SK-N-SH treated with all-trans-retinoic acid at 6 μM for 48 hours (cell line): ENCODE data around the gene ENAH.

Source experiments
- ATAC-seq: fragments of 200-7000 bp; cut with Tn5 transposase; 3 replicates; pipeline ENCODE4 v1.9.1; 2020; ENCODE audit warnings: mild to moderate bottlenecking, moderate library complexity
- ARNTL ChIP-seq: fragments of 450-650 bp; formaldehyde crosslinking; IDR thresholded peaks from 2 replicates; pipeline ENCODE4 v1.5.0; 2020; ENCODE audit warnings: low read depth, mild to moderate bottlenecking, moderate library complexity, borderline replicate concordance
- BACH2 ChIP-seq: fragments of 250-450 bp; sonication (Bioruptor Pico); IDR thresholded peaks from 2 replicates; pipeline ENCODE4 v1.9.0; 2021; ENCODE audit warnings: mild to moderate bottlenecking, borderline replicate concordance
- CSDC2 ChIP-seq: fragments of 250-450 bp; sonication (Bioruptor Pico); IDR thresholded peaks from 2 replicates; pipeline ENCODE4 v1.5.0; 2020; ENCODE audit warnings: mild to moderate bottlenecking, moderate library complexity
- ESRRG ChIP-seq: fragments of 250-450 bp; sonication (Bioruptor Pico); IDR thresholded peaks from 2 replicates; pipeline ENCODE4 v1.6.1; 2021; ENCODE audit warnings: mild to moderate bottlenecking
- GLIS3 ChIP-seq: fragments of 250-450 bp; sonication (Bioruptor Pico); IDR thresholded peaks from 2 replicates; pipeline ENCODE4 v1.5.0; 2020; ENCODE audit warnings: mild to moderate bottlenecking, moderate library complexity
- ISL1 ChIP-seq: fragments of 250-450 bp; sonication (Bioruptor Pico); IDR thresholded peaks from 2 replicates; pipeline ENCODE4 v2.1.2; 2022; ENCODE audit warnings: mild to moderate bottlenecking, moderate library complexity
- PPARA ChIP-seq: fragments of 250-450 bp; sonication (Bioruptor Pico); IDR thresholded peaks from 2 replicates; pipeline ENCODE4 v1.5.0; 2020; ENCODE audit warnings: mild to moderate bottlenecking, borderline replicate concordance
- RARB ChIP-seq: fragments of 250-450 bp; sonication (Bioruptor Pico); IDR thresholded peaks from 2 replicates; pipeline ENCODE4 v1.8.0; 2021; ENCODE audit warnings: mild to moderate bottlenecking, moderate library complexity
- SNAI2 ChIP-seq: fragments of 250-450 bp; sonication (Bioruptor Pico); IDR thresholded peaks from 2 replicates; pipeline ENCODE4 v1.5.0; 2020; ENCODE audit warnings: mild to moderate bottlenecking, moderate library complexity
- TCF4 ChIP-seq: fragments of 250-450 bp; sonication (Bioruptor Pico); IDR thresholded peaks from 2 replicates; pipeline ENCODE4 v1.8.0; 2021; ENCODE audit warnings: mild to moderate bottlenecking, moderate library complexity, borderline replicate concordance
- TOX ChIP-seq: fragments of 250-450 bp; sonication (Bioruptor Pico); IDR thresholded peaks from 2 replicates; pipeline ENCODE4 v1.8.0; 2021; ENCODE audit warnings: mild to moderate bottlenecking, moderate library complexity, borderline replicate concordance
- ZC3H10 ChIP-seq: fragments of 250-450 bp; sonication (Bioruptor Pico); IDR thresholded peaks from 2 replicates; pipeline ENCODE4 v1.5.1; 2021; ENCODE audit warnings: mild to moderate bottlenecking, moderate library complexity
- ZFP3 ChIP-seq: fragments of 250-450 bp; sonication (Bioruptor Pico); IDR thresholded peaks from 2 replicates; pipeline ENCODE4 v1.5.0; 2020; ENCODE audit warnings: mild to moderate bottlenecking, moderate library complexity
- ZFP30 ChIP-seq: fragments of 450-650 bp; formaldehyde crosslinking; IDR thresholded peaks from 2 replicates; pipeline ENCODE4 v1.5.0; 2022; ENCODE audit warnings: mild to moderate bottlenecking, moderate library complexity
- ZNF565 ChIP-seq: fragments of 450-650 bp; formaldehyde crosslinking; conservative IDR thresholded peaks from 2 replicates; pipeline ENCODE4 v1.5.0; 2020; ENCODE audit warnings: low read depth, mild to moderate bottlenecking, moderate library complexity
- ZNF70 ChIP-seq: fragments of 450-650 bp; formaldehyde crosslinking; IDR thresholded peaks from 2 replicates; pipeline ENCODE4 v1.5.0; 2020; ENCODE audit warnings: mild to moderate bottlenecking, moderate library complexity
- ZNF8 ChIP-seq: fragments of 450-650 bp; formaldehyde crosslinking; IDR thresholded peaks from 2 replicates; pipeline ENCODE4 v1.5.0; 2020; ENCODE audit warnings: mild to moderate bottlenecking, moderate library complexity
- TF ChIP-seq, protein P1 (sequence below): fragments of 250-450 bp; sonication (Bioruptor Pico); IDR thresholded peaks from 2 replicates; pipeline ENCODE4 v1.8.0; 2021; ENCODE audit warnings: low read depth, mild to moderate bottlenecking, moderate library complexity, borderline replicate concordance
- TF ChIP-seq, protein P2 (sequence below): fragments of 250-450 bp; sonication (Bioruptor Pico); IDR thresholded peaks from 2 replicates; pipeline ENCODE4 v1.8.0; 2020; ENCODE audit warnings: mild to moderate bottlenecking, moderate library complexity, borderline replicate concordance
- TF ChIP-seq, protein P3 (sequence below): fragments of 250-450 bp; sonication (Bioruptor Pico); IDR thresholded peaks from 2 replicates; pipeline ENCODE4 v1.5.1; 2020; ENCODE audit warnings: low read depth, mild to moderate bottlenecking, moderate library complexity

ENAH gene

DNA sequence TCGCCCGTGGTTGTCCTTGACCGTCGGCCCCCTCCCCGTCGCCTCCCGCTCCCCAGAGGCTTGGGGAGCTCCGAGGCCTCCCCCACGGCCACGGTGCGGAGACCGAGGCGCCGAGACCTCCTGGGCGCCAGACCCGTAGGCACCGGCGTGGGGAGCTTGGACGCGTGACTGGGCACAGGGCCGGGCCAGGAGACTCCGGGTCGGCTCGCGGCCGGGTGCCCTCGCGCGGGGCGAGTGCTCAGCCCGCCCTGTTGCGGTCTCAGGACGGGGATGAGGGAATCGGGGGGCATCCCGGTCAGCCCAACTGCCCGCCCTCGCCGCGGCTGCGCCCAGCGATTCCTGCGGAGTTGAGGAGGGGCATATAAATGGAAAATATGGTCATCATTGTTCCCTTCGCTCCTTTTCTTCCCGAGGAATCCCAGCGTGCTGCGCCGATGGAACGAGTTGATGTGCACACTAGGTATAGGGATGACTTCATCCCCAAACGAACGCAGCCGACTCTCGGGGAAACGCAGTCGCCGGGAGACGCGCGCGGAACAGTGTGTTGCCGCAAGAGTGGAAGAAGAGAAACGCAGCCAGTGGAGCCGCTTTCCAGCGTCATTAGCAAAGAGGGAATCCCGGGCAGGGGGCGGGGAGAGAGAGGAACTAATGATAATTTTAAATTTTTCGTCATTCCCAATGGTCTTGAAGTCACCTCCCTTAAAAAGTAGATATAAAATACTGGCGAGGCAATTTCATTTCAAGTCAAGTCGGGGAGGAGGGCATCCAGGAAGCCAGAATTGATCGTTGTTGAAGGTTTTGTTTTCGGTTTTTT, 747 bp upstream of the ENAH start:
- ATAC-seq = peak; percentile 36
- TF ChIP-seq ARNTL (no peak), PPARA (no peak), ZFP30 (CRISPR knock-in tag) (no peak), GLIS3 (no peak), CSDC2 (CRISPR knock-in tag) (no peak), TCF4 (CRISPR knock-in tag) (no peak), ZFP3 (CRISPR knock-in tag) (no peak), ESRRG (CRISPR knock-in tag) (no peak), ZNF70 (CRISPR knock-in tag) (no peak), BACH2 (no peak), ZNF565 (CRISPR knock-in tag) (no peak), TOX (CRISPR knock-in tag) (no peak), RARB (CRISPR knock-in tag) (no peak; the same call in 1 of the 2 replicates)
- TF ChIP-seq, protein P1, sequence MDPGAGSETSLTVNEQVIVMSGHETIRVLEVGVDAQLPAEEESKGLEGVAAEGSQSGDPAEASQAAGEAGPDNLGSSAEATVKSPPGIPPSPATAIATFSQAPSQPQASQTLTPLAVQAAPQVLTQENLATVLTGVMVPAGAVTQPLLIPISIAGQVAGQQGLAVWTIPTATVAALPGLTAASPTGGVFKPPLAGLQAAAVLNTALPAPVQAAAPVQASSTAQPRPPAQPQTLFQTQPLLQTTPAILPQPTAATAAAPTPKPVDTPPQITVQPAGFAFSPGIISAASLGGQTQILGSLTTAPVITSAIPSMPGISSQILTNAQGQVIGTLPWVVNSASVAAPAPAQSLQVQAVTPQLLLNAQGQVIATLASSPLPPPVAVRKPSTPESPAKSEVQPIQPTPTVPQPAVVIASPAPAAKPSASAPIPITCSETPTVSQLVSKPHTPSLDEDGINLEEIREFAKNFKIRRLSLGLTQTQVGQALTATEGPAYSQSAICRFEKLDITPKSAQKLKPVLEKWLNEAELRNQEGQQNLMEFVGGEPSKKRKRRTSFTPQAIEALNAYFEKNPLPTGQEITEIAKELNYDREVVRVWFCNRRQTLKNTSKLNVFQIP (CRISPR knock-in tag) = no peak
- TF ChIP-seq, protein P2, sequence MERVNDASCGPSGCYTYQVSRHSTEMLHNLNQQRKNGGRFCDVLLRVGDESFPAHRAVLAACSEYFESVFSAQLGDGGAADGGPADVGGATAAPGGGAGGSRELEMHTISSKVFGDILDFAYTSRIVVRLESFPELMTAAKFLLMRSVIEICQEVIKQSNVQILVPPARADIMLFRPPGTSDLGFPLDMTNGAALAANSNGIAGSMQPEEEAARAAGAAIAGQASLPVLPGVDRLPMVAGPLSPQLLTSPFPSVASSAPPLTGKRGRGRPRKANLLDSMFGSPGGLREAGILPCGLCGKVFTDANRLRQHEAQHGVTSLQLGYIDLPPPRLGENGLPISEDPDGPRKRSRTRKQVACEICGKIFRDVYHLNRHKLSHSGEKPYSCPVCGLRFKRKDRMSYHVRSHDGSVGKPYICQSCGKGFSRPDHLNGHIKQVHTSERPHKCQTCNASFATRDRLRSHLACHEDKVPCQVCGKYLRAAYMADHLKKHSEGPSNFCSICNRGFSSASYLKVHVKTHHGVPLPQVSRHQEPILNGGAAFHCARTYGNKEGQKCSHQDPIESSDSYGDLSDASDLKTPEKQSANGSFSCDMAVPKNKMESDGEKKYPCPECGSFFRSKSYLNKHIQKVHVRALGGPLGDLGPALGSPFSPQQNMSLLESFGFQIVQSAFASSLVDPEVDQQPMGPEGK (CRISPR knock-in tag) = no peak
- TF ChIP-seq, protein P3, sequence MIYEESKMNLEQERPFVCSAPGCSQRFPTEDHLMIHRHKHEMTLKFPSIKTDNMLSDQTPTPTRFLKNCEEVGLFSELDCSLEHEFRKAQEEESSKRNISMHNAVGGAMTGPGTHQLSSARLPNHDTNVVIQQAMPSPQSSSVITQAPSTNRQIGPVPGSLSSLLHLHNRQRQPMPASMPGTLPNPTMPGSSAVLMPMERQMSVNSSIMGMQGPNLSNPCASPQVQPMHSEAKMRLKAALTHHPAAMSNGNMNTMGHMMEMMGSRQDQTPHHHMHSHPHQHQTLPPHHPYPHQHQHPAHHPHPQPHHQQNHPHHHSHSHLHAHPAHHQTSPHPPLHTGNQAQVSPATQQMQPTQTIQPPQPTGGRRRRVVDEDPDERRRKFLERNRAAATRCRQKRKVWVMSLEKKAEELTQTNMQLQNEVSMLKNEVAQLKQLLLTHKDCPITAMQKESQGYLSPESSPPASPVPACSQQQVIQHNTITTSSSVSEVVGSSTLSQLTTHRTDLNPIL = no peak

DNA sequence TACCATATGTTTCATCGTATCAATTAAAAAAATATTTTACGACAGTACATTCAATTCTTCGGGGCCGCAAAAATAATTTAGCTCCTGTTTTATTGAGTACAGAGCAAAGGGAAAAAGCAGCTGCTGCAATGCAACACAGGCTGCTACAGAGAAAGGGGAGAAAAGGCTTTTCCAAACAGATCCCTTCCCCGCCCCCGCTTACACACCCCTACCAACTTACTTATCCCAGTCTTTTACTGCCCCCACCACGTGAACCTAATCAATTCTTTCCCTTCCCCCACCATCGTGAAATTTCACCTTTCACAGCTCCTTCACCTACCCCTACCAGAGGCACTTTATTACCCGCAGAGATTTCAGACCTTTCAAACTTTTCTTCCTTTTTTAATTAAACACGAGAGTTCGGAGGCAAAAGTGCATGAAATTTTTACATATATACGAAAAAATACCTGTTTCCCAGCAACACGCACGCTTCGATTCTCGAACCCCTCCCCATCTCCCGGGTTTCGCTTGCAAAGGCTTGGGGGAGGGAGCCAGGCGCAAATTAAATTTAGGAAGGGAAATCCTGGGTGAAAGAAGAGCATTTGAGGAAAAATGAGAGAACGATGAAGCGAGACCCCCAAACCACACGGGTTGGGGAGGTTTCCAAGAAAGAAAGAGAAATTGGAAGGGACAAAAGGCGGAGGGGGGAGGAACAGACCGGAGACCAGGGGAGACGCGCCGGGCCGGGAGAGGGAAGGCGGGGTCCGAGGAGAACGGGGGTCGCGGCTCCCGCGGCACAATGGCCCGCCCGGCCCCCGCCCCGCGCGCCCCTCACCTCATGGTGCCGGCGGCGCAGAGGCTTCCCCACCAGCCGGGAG, 823 bp downstream of the ENAH start:
- no peak for ATAC-seq
- TF ChIP-seq ZNF70 (CRISPR knock-in tag) (no peak), ZNF8 (0 out of 2 replicates have a peak, but pooled peaks have one; percentile 27)

DNA sequence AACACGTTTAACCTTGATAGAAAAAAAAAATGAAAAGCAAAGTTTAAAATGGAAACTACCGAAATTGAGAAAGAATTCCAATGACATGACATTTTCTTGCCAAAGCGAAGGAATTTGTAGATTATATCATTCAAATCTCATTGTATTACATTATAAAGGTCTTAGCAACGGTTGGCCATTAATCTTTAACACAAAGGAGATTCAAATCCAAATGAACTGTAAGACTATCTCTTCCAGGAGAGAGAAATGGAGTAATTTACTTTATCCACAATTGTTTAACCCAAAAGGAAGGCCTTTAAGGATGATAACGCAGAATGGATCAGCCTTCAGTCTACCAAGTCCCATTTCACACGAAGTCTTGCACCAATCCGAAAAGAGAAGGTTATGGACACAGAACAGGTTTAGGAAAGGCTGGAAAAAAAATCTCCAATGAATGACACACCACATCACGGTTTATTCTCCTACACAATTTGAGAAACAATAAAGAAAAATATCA, 1.5 kb downstream of the ENAH start:
- TF ChIP-seq ESRRG (CRISPR knock-in tag) = no peak
- TF ChIP-seq ISL1 (CRISPR knock-in tag) = peak; percentile 76; the same call in 1 of the 2 replicates
- no peak for ATAC-seq

DNA sequence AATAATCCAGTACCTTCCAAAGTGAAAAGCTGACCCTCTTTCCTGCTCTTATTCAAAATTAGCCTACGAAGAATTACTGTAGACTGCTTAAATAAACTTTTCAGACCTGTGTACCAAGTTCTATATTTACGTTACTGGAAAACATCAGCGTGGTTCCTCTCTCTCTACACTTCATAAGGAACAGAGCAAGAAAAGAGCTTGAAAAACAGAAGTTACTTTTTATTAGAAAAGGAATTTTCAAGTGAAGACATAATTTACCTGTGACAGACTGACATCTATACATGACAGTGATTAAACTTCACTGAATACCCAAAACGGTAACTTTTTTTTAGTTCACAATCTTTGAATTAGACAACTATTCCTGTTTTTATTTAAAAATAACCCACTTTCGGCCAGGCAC, 2.7 kb downstream of the ENAH start:
- no peak for TF ChIP-seq ZNF565 (CRISPR knock-in tag)
- no peak for TF ChIP-seq ISL1 (CRISPR knock-in tag)
- TF ChIP-seq, protein P2 (CRISPR knock-in tag) = no peak
- TF ChIP-seq PPARA = no peak
- no peak for TF ChIP-seq ZC3H10 (CRISPR knock-in tag)
- TF ChIP-seq ZNF70 (CRISPR knock-in tag) = no peak
- no peak for TF ChIP-seq CSDC2 (CRISPR knock-in tag)
- TF ChIP-seq SNAI2 (CRISPR knock-in tag) = no peak
- TF ChIP-seq ZNF8 = no peak
- TF ChIP-seq, protein P1 (CRISPR knock-in tag) = no peak
- no peak for TF ChIP-seq TOX (CRISPR knock-in tag)
- ATAC-seq = no peak
